ENCODE data around the gene SIX6. TPM values are rescaled to one million over a fixed set of nuclear protein-coding genes. Genes with fewer than 3 reads are reported as not detected.
"Not testable (repeated sequence)": the region's sequence is repeated elsewhere in the genome, so short reads cannot be mapped to it uniquely, and the experiment has no call there.

Gene SIX6
- total RNA-seq (not detected), polyA plus RNA-seq (not detected), total RNA-seq (0 reads per million in 6 experiments)

DNA sequence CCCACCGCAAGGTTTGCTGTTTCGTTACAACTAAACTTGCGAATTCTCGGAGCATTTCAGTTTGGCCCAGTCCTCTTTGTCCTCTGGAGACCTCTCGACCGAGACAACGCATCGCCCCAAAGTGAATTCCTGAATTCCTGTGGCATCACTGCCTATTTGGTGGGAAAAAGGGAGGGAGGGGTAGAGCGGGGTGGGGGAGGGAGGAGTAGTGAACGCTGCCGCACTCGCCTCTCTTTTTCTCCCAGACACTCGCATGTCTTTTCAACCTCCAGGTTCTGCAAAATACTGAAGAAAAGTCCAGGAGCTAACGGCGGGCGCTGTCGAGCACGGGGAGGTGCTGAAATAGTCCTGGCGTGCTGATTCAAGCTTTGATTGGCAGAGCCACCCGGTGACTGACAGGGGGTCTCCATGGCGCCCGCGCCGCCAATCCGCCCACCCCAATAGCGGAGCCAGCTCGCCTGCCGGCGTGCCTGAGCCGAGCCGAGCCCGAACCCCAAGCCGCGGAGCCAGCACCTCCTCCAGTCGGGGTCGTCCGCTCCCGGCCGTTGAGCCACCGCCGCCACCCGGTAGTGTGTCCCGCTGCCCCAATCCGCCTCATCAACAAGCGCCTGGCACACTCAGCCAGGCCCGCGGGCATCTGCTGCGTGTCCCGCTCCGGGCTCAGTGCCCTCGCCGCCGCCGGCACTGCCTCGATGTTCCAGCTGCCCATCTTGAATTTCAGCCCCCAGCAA, at the start of gene SIX6:
SIX6 (plus strand) TSS at position 440 of the 731 bp plus-strand sequence; CDS start at position 693, 253 bp downstream.
- POLR2A ChIA-PET, result no interaction called here
- DNase-seq, result no peak
- Mint-ChIP-seq H3K27me3 (peaks cover 44 to 89% (median 73%) of the 10 kb centered on the region in 5 donors), H3K9me3 (peaks cover 0 to 11% (median 0%) of the 10 kb centered on the region in 9 donors), H3K27ac (peak within 1 kb of the TSS in 2 of 10 donors; percentile 56 to 70), H3K4me3 (peak within 1 kb of the TSS in 8 of 10 donors; percentile 32 to 70 (median 56)), H3K36me3 (peaks cover 0 to 8% (median 4%) of the 10 kb centered on the region in 3 donors), H3K4me1 (peaks cover 4 to 32% (median 18%) of the 10 kb centered on the region in 4 donors)
- ATAC-seq, result peak; percentile 20 to 45

DNA sequence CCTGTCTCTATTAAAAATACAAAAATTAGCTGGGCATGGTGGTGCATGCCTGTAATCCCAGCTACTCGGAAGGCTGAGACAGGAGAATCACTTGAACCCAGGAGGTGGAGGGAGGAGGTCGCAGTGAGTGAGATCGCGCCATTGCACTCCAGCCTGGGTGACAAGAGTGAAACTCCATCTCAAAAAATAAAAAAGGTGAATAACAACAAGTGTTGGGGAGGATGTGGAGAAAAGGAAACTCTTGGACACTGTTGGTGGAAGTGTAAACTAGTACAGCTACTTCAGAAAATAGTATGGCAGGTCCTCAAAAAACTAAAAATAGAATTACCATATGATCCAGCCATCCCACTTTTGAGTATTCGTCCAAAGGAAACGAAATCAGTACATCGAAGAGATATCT, 28.7 kb upstream of the SIX6 start:
- not testable (repeated sequence) for H3K27ac Mint-ChIP-seq

DNA sequence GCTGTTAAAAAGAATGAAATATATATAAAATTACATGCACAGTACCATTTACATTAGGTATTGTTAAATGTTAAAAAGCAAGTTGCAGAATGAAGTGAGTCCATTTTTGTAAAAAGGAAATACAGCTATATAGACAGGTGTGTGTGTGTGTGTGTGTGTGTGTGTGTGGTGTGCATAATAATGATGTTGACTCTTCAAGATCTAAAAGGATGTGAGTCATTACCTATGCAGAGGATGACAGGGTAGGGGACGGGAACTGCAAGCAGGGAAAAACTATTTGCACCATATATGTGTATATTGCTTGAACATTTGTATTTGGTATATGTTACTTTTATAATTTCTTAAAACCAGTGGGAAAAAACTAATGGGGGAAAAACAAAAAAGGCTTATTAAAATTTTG, 26.2 kb upstream of the SIX6 start:
- Mint-ChIP-seq H3K9me3 (peaks cover 0 to 32% (median 17%) of the 10 kb centered on the region in 9 donors), H3K4me3 (no peak overlapping the region), H3K4me1 (peaks cover 0 to 8% (median 2%) of the 10 kb centered on the region in 4 donors), H3K27me3 (peaks cover 17 to 31% (median 18%) of the 10 kb centered on the region in 5 donors), H3K36me3 (peaks cover 3 to 19% (median 5%) of the 10 kb centered on the region in 3 donors), H3K27ac (no peak overlapping the region)
- DNase-seq (no peak), ATAC-seq (no peak)
- POLR2A ChIA-PET, result no interaction called here

More for the DNA sequence above, 28.7 kb upstream of the SIX6 start:
- POLR2A ChIA-PET, H3K4me1 Mint-ChIP-seq, H3K4me3 Mint-ChIP-seq, ATAC-seq, DNase-seq: not testable (repeated sequence)
- Mint-ChIP-seq H3K36me3 (peaks cover 3 to 19% (median 5%) of the 10 kb centered on the region in 3 donors), H3K27me3 (peaks cover 18 to 46% (median 22%) of the 10 kb centered on the region in 5 donors), H3K9me3 (peaks cover 0 to 32% (median 16%) of the 10 kb centered on the region in 9 donors)

DNA sequence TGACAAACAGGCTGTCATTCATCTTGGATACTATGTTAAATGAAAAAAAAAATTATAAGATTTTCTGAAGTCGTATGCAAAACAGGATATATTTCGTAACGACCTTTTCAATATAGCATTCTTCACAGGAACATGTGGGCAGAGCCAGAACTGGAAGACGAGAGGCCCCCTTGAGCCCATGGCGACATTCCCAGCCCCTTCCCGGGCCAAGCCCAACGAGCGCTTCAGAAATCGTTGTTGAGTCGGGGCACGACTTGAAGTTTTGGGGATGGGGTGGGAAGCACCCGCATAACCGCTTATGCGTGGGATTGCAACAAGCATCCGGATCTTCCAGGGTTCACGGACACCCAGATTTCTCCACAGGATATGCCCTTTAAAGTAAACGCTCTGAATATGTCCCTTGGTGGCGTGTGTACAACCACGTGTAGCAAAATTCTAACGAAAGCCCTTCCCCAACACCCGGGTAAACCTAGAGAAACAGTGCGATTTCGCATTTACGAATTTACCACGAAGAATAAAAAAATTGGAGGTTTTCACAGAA, 23.8 kb upstream of the SIX6 start:
- Mint-ChIP-seq H3K27ac (no peak overlapping the region), H3K27me3 (peaks cover 12 to 27% (median 15%) of the 10 kb centered on the region in 5 donors), H3K36me3 (peaks cover 1 to 12% (median 3%) of the 10 kb centered on the region in 3 donors), H3K9me3 (peaks cover 0 to 25% (median 11%) of the 10 kb centered on the region in 9 donors), H3K4me1 (peaks cover 0 to 8% (median 2%) of the 10 kb centered on the region in 4 donors), H3K4me3 (peak overlapping the region; percentile 9 to 77 (median 52))
- no peak for ATAC-seq
- DNase-seq, result no peak
- POLR2A ChIA-PET, result no interaction called here

DNA sequence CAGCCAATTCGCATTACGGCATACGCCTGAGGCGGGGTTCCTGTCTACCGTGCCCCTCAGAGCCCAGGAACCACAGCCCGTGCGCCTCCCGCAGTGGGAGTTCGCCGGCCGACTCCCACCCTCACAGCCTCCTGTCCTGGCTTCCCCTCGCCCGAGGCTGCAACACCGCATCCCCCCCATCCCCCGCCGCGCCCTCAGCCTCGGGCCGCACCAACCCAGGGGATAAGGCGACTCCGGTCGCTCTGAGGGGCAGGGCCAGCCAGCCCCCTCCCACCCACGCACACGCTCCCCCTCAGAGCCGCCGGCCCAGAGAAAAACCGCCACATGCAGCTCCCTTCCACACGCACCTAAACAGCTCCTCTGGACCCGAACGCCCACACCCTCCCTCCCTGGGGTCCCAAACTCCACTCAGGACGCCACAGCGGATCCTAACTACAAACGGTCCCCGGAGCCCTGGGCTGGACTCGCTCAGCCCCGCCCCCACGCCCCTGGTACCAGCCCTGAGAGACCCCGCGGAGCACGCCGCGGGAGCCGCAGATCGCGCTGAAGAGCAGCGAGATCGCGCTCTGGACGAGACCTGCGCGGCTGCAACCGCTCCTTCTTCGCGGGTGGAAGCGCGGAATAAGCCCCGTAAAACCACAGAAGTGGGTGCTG, 23.2 kb upstream of the SIX6 start, which contains the start of gene C14orf39:
C14orf39 (minus strand) TSS at position 466 of the 654 bp plus-strand sequence. CDS start 985 bp downstream, outside the sequence.
- peaks cover 0 to 8% (median 2%) of the 10 kb centered on the region in 4 donors for H3K4me1 Mint-ChIP-seq
- POLR2A ChIA-PET, result no interaction called here
- peak within 1 kb of the TSS in 1 of 10 donors; percentile 37 for H3K27ac Mint-ChIP-seq
- peaks cover 9 to 30% (median 14%) of the 10 kb centered on the region in 5 donors for H3K27me3 Mint-ChIP-seq
- peaks cover 0 to 8% (median 3%) of the 10 kb centered on the region in 3 donors for H3K36me3 Mint-ChIP-seq
- ATAC-seq (peak; percentile 47 to 70), DNase-seq (peak in 4 of 10 donors; percentile 9 to 18 (median 16))
- peaks cover 0 to 19% (median 5%) of the 10 kb centered on the region in 9 donors for H3K9me3 Mint-ChIP-seq
- H3K4me3 Mint-ChIP-seq, result peak within 1 kb of the TSS; percentile 9 to 77 (median 52)

DNA sequence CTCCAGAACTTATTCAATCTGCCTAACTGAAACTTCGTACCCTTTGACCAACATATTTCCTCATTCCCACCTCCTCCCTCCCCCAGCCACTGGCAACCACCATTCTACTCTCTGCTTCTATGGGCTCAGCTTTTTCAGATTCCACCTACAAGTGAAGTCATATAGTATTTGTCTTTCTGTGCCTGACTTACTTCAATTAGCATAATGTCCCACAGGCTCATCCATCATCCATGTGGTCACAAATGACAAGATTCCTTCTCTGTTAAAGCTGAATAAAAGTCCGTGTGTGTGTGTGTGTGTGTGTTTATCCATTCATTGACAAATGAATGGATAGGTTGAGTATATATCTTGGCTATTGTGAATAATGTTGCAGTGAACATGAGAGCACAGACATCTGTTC, 21.7 kb upstream of the SIX6 start:
- ATAC-seq (no peak), DNase-seq (no peak)
- Mint-ChIP-seq H3K27me3 (peaks cover 13 to 33% (median 22%) of the 10 kb centered on the region in 5 donors), H3K27ac (no peak overlapping the region), H3K4me3 (no peak overlapping the region), H3K9me3 (peaks cover 0 to 16% (median 3%) of the 10 kb centered on the region in 9 donors), H3K4me1 (peaks cover 0 to 8% (median 2%) of the 10 kb centered on the region in 4 donors), H3K36me3 (peaks cover 0 to 6% (median 3%) of the 10 kb centered on the region in 3 donors)
- POLR2A ChIA-PET, result no interaction called here

DNA sequence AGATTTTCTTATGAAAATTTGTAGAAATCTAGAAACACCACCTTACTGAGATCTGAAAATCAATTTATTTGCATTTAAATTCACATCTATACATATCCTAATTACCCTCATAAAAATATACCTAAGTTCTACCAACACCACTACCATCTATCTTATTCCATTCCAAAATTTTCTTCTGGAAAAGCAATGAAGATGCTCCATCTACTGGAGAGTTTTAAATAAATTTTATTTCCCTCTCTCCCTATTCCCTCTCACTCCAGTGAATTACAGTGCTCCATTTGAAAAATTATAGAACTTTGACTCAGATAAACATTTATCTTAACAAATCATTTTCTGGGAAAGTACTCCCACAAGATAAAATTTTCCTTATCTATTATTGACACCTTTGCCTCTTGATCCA, 20.8 kb upstream of the SIX6 start:
- ATAC-seq (no peak), DNase-seq (no peak)
- POLR2A ChIA-PET, result no interaction called here
- Mint-ChIP-seq H3K4me1 (peaks cover 0 to 8% (median 2%) of the 10 kb centered on the region in 4 donors), H3K9me3 (peaks cover 0 to 12% (median 0%) of the 10 kb centered on the region in 9 donors), H3K27ac (no peak overlapping the region), H3K27me3 (peaks cover 9 to 28% (median 19%) of the 10 kb centered on the region in 5 donors), H3K36me3 (peaks cover 0 to 6% (median 3%) of the 10 kb centered on the region in 3 donors), H3K4me3 (no peak overlapping the region)

DNA sequence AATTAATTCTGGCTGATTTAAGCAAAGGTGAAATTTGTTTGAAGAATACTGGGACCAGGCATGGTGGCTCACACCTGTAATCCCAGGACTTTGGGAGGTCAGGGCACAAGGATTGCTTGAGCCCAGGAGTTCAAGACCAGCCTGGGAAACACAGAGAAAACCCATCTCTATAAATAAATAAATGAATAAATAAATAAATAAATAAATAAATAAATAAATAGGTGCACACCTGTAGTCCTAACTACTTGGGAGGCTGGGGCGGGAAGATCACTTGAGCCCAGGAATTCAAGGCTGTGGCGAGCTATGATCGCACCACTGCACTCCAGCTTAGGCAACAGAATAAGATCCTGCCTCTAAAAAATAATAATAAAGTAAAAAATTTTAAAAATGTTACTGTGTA, 18.7 kb upstream of the SIX6 start:
- no peak overlapping the region for H3K27ac Mint-ChIP-seq
- POLR2A ChIA-PET, result interaction anchor here (0.5 kb wide), 1 partner anchor 1350 kb away, joined by 3 read pairs; no protein-coding TSS in a partner anchor
- no peak for DNase-seq
- H3K36me3 Mint-ChIP-seq, result no peaks in the 10 kb centered on the region
- no peak overlapping the region for H3K4me3 Mint-ChIP-seq
- peaks cover 0 to 3% (median 0%) of the 10 kb centered on the region in 9 donors for H3K9me3 Mint-ChIP-seq
- no peak for ATAC-seq
- peaks cover 15 to 22% (median 21%) of the 10 kb centered on the region in 5 donors for H3K27me3 Mint-ChIP-seq
- peaks cover 0 to 7% (median 1%) of the 10 kb centered on the region in 4 donors for H3K4me1 Mint-ChIP-seq

DNA sequence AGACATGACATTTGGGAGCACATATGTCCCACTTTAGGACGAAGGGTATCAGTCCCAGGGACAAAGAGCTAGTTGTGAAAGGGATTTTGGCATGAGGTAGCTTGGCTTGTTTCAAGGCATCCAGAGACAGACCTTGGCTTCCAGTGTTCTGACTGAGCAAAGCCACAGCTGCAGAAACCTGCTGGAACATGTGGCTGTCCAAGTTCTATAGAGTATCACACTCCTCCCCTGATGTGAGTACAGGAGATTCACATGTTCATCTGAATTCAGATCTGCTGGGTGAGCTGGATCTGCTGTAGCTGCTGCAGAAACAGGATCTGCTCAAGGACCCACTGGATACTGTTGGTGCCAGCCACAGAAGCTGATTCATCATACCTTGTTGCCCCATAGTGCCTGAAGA, 13.0 kb upstream of the SIX6 start:
- Mint-ChIP-seq H3K27ac (no peak overlapping the region), H3K9me3 (peaks cover 0 to 6% (median 0%) of the 10 kb centered on the region in 9 donors), H3K36me3 (no peaks in the 10 kb centered on the region), H3K27me3 (peaks cover 20 to 47% (median 38%) of the 10 kb centered on the region in 5 donors), H3K4me3 (no peak overlapping the region), H3K4me1 (no peaks in the 10 kb centered on the region)
- ATAC-seq (no peak), DNase-seq (no peak)
- POLR2A ChIA-PET, result no interaction called here

DNA sequence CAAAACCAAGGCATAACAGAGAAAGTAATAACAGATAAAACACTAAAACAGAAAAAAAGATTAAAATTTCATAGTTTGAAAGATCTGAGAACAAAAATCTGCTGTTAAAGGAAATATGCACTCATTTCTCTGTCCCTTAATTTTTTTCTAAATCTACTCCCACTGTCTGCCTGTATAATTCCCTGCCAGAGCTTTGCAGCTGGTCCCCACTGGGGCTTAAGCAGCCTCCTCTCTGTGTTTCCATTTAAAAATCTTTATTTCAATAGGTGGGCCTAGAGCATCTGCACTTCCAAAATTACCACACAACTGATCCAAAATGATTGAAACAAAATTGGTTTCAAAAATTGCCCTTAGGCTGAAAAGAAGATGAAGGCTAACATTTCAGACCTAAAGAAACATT, 6.4 kb upstream of the SIX6 start:
- no peak overlapping the region for H3K4me3 Mint-ChIP-seq
- H3K27ac Mint-ChIP-seq, result no peak overlapping the region
- no peak for DNase-seq
- POLR2A ChIA-PET, result no interaction called here
- H3K27me3 Mint-ChIP-seq, result peaks cover 36 to 78% (median 57%) of the 10 kb centered on the region in 5 donors
- no peak for ATAC-seq
- H3K36me3 Mint-ChIP-seq, result peaks cover 0 to 4% (median 4%) of the 10 kb centered on the region in 3 donors
- peaks cover 0 to 9% (median 0%) of the 10 kb centered on the region in 9 donors for H3K9me3 Mint-ChIP-seq
- peaks cover 0 to 4% (median 0%) of the 10 kb centered on the region in 4 donors for H3K4me1 Mint-ChIP-seq

DNA sequence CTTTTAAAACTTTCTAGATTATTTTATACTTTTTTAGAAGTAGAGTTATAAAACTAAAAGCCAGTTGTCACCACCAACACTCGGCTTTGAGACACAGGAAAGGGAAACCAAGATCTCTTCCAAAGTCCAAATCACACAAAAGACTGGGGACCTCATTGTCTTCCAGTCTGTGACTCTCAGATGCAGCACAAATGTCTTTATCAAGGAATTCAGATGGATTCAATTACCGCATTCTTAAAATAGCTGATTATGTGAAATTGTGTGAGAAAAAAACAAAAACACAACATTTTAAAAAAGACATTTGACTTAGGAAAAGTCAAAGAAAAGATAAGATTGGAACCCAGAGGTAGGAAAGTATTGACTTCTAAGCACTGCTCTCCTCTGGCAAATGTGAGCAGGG, 3.5 kb upstream of the SIX6 start:
- H3K27me3 Mint-ChIP-seq, result peaks cover 41 to 92% (median 76%) of the 10 kb centered on the region in 5 donors
- peaks cover 1 to 23% (median 9%) of the 10 kb centered on the region in 4 donors for H3K4me1 Mint-ChIP-seq
- POLR2A ChIA-PET, result no interaction called here
- H3K36me3 Mint-ChIP-seq, result peaks cover 0 to 6% (median 4%) of the 10 kb centered on the region in 3 donors
- no peak for ATAC-seq
- no peak for DNase-seq
- H3K9me3 Mint-ChIP-seq, result peaks cover 0 to 11% (median 0%) of the 10 kb centered on the region in 9 donors
- H3K4me3 Mint-ChIP-seq, result no peak overlapping the region
- H3K27ac Mint-ChIP-seq, result no peak overlapping the region

DNA sequence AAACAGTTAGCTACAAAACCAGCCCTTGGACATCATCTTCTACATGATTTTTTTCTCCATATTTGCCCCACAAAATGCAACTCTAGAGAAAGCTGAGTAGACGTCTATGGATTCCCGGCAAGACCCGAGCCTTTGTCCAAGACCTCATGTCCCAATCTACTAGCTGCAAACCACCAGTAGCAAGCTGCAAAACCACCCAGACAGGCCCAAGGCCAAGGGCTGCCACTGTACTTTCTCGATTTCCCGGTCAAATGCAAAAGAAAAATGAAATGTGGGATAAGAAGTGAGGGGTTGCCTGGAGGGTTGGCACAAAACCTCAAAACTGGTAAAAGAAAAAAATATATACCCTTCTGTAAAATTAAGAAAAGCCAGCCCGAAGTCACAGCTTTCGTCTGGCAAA, 2.9 kb upstream of the SIX6 start:
- peaks cover 41 to 92% (median 73%) of the 10 kb centered on the region in 5 donors for H3K27me3 Mint-ChIP-seq
- peaks cover 0 to 11% (median 0%) of the 10 kb centered on the region in 9 donors for H3K9me3 Mint-ChIP-seq
- peaks cover 0 to 6% (median 4%) of the 10 kb centered on the region in 3 donors for H3K36me3 Mint-ChIP-seq
- ATAC-seq, result no peak
- no peak for DNase-seq
- peaks cover 4 to 27% (median 13%) of the 10 kb centered on the region in 4 donors for H3K4me1 Mint-ChIP-seq
- peak overlapping the region in 1 of 10 donors; percentile 0 for H3K4me3 Mint-ChIP-seq
- POLR2A ChIA-PET, result no interaction called here
- no peak overlapping the region for H3K27ac Mint-ChIP-seq

Measured in naive thymus-derived CD8-positive, alpha-beta T cell (primary cell).